GM18508 (cell line): ENCODE data around the gene WDSUB1.

ENCODE experiments used
- ATAC-seq: cut with Tn5 transposase; IDR thresholded peaks from one replicate; pipeline ENCODE4 v1.9.1; 2021; ENCODE audit warnings: moderate number of reproducible peaks; ENCODE audit not compliant: insufficient read depth, unreplicated experiment

WDSUB1 gene

GRCh38 chr2:159226059-159226461 lies 60.4 kb downstream of the WDSUB1 start:
- ATAC-seq: no peak

DNA sequence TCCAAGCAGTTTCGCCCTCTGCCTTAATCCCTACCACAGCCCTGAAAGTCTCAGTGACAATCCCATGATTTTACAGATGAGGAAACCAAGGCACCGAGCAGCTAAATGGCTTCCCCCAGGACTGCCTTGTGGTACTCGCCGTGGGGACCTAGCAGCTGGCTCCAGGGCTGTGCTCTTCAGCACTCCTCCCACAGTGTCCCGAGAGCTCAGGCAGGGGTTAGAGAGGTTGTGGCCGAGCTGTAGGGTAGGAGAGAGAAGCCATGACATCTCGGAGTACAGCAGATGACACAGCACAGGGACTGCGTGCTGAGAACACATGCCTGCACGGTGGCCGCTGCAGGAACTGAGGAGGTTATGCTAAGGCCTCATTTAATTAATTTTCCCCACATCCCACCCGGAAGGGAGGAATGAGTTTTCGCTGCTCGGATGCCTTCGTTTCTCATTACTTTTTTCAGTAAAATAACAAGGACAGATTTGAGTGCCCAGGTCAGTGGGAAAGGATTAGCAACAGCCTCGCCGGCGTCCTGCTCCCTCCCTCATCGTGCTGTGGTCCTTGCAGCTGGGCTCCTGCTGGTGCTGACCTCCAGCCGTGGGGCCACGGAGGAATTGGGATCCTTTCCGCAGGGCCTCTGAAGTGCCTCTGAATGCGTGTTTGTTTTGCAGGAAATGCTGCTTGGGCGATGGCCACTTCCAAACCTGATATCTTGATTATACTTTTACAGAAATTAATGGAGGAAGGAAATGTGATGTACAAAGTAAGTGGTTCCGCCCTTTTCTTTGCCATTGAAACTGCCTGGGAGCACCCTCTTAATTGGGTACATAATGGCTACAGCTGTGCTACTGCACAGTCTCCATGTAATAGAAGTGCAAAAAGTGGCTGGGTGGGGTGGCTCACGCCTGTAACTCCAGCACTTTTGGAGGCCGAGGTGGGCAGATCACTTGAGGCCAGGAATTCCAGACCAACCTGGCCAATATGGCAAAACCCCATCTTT lies 61.2 kb downstream of the WDSUB1 start:
- ATAC-seq: no peak

DNA sequence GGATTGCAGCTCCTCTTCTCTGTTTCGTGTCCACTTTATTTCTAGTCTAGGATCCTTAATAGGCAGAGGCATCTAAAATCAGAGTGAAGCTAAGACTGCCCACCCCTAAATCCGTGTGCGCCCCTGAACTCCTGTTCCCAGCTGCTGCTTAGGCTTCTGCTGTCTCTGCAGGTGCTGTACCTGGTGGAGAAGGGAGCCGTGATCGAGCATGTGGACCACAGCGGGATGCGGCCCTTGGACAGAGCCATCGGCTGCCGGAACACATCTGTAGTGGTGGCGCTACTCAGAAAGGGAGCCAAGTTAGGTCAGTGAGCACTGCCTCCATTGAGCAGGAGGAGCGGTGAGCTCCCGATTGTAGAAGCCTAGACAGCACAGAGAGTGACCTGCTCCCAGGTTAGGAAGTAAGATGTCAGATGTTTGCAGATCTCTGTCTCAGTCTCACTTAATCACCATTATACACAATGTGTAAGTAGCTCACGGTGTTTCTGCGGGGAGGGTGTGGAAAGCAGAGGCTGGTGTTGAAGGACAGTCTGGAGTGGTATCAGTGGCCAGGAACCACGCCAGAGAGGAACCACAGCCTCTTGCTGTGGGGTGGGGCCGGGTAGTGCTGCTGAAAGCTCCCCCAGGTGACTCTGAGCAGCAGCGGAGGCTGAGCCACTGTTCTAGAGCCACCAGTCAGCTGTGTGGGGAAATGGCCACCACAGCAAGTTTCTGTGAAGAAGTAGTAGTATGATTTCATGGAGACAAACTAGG lies 62.3 kb downstream of the WDSUB1 start:
- no peak for ATAC-seq

DNA sequence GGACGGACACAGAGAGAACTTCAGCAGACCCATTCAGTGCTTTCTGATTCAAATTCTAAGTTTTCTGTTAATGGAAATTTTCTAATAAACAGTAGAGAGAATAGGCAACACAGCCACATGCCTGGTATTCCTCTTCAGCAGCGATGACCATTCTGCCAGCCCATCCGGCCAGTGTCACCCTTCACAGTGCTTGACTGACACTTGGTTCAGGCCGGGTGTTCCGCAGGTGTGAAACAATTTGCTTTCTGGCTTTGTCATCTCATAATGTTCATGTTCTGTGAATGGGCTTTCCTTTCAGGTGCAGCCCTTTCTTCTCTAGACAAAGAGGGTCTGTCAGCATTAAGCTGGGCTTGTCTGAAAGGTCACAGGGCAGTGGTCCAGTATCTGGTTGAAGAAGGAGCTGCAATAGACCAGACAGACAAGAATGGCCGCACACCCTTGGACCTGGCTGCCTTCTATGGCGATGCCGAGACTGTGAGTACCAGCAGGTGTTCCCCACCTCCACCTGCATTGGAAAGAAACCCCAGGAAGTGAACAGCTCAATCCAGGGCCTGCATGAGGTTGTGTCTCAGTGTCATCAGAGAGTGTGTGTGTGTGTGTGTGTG lies 67.0 kb downstream of the WDSUB1 start:
- no peak for ATAC-seq

DNA sequence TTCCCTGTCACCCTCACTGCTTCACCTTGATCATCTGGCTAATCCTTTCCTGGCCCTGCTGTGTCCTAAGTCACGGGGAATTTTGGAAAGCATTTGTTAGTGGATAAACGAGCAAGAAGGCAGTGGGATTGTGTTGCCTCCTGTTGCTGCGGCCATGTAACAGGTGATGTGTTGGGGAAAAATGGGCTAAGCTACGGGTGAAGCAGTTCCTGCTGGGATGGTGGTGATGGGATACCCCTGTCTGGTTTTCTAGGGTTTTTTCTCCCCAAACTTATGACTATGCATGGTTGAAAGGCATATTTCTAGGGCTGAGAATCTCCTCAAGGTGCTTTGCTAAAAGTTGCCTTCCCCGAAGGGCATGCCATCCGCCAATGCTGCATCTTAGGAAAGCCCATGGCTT lies 68.1 kb downstream of the WDSUB1 start:
- ATAC-seq: no peak

- ATAC-seq: no peak
These were observed 68.8 kb downstream of the WDSUB1 start for GRCh38 chr2:159217676-159218075.

DNA sequence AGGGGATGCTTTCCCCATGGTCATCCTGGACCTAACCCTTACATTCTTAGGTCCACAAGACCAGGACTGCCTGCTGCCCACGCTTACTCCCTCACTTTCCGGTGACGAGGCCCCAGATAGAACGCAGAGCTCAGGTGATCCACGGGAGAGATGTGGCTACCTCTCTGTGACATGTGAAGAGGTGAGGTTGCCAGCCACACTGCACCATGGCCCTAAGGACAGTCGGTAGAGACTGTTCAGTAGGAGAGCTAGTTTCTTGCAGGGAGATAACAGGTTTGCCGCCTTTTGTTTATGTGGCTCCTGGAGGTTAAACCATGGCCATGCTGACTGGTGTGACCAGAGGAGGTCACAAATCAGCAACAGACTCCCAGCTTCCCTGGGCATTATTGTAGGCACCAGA lies 71.4 kb downstream of the WDSUB1 start:
- no peak for ATAC-seq

- no peak for ATAC-seq
These were observed 72.1 kb downstream of the WDSUB1 start for GRCh38 chr2:159214325-159214865.

DNA sequence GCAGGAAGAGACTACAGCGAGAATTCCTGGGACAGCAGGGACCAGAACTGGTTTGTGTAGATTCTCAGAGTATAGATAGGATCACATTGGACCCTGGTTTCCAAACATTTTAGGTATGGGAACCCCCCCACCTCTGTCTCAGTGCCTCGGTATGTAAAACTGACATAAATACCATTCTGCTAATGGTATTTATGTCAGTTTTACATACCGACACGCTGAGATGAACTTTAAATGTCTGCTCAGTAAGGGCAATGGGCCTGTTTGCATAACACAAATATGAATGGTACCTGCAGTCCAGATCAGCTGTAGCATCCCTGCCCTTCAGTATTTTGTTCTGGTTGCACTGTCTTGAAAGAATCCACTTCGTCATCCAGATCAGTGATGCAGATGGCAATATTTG lies 73.2 kb downstream of the WDSUB1 start:
- ATAC-seq: no peak

- no peak for ATAC-seq
These were observed 74.8 kb downstream of the WDSUB1 start for GRCh38 chr2:159211447-159212396.

- no peak for ATAC-seq
These were observed 76.9 kb downstream of the WDSUB1 start for GRCh38 chr2:159209341-159210306.

- ATAC-seq: no peak
These were observed 78.1 kb downstream of the WDSUB1 start for GRCh38 chr2:159208438-159208837.

GRCh38 chr2:159206736-159207380 lies 79.6 kb downstream of the WDSUB1 start:
- ATAC-seq: no peak

DNA sequence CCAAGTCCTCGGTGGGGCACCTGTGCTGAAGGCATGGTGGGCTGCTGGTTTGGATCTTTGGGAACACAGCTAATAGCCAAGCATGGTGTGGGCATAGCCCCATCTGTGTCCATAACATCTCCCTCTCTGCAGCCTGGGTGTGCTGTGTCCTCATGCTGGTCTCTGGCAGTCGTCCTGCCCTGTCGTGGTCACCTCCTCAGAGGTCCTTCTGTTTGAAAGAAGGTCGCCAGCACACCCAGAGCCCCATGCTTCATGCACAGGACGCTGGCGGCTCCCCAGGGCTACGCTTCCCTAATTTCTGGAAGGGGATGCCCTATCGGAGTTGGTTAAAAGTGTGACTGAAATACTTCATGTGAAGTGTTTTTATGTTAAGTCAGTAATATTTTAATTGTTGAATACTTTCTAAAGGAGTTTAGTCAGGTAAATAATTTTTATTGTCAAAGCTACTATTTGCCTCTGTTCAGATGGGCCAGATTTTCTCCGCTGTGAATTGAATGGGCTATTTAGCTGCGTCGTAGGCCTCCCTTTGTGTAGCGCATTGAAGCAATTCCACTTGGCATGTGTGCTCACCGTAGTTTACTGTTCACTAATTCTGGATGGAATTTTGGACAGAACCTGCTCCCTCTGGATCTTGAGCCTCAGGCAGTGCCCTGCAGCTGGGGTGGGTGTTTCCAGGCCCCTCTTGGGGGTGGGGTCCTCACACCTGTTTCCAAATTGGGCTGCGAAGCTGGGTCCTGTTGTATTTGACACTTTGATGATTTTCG lies 81.9 kb downstream of the WDSUB1 start:
- no peak for ATAC-seq

DNA sequence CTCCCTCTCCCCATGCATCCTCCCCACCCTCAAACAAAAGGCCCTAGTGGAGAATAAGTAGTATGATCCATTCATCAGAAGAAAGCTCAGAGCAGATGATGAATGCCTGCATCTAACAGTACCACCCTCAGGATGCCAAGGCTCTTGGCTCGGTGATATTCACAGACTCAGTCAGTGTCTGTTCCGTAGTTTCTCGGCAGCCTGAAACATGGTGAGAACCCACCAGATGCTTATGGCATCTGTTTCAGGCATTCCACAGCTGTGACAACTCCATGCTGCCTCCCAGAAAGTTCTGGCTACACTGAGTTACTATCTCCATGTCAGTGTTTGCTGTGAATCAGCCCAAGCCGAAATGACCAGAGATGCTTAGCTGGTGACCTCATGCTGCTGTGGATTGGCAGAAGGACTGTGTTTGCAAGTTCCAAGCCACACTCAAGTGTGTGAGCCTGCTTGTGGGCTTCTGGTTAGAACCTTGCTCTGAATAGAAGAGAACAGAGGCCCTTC lies 83.9 kb downstream of the WDSUB1 start:
- ATAC-seq: no peak

DNA sequence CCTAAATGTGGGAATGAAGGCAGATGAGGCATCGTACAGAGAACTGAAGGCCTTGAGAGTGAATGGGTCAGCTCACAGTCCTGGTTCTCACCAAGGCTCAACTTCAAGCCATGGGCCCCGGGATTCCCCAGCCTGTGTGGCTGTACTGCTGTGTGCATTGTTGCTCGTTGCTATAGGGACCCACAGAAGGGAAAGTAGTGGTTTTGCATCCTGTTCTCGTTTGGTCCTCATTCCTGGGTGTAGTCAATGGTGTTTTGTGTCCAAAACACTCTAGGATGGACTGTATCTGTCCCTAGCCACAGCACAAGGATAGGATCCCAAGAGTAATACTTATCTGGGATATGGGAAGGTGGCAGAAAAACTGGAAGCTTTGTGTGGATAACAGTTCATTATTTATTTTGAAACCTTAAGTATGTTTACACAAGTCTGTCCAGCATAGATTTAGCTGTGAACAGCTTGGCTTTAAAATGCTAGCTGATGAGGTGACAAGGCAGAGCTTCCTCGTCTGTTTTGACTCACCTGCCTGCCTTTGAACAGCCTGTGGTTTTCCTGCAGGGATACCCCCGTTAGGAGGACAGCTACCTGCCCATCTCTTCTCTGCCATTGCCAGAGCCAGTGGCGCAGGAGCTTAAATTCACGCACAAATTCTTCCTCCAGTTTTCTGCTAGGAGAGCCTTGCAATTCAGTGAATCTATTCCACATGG lies 85.0 kb downstream of the WDSUB1 start:
- peak; percentile 98 for ATAC-seq
